22Rv1 (cell line): ENCODE results near the gene MSMO1.

Experiments
- CTCF ChIP-seq: fragments of 450-650 bp; IDR thresholded peaks from 2 replicates; pipeline ENCODE4 v1.5.1; 2017; ENCODE audit warnings: mild to moderate bottlenecking
- ZFX ChIP-seq: fragments of 450-650 bp; IDR thresholded peaks from 2 replicates; pipeline ENCODE4 v1.6.1; 2017; ENCODE audit warnings: antibody characterized with exemption, borderline replicate concordance

- TF ChIP-seq CTCF (no peak), ZFX (no peak)
Observed at GRCh38 chr4:165384598-165384997, 57.1 kb downstream of the MSMO1 start.
